ENCODE data around the gene CYB5RL. TPM values are rescaled to one million over a fixed set of nuclear protein-coding genes. Genes with fewer than 3 reads are reported as not detected.

The CYB5RL gene
- total RNA-seq, 1 experiment from 2014 or later = 13.1 TPM

GRCh38 chr1:54243022-54243421 lies 43.2 kb upstream of the CYB5RL start:
- Mint-ChIP-seq H3K4me1 (no peaks in the 10 kb centered on the region), H3K4me3 (no peak overlapping the region), H3K27me3 (ENCODE audit: low read depth) (no peaks in the 10 kb centered on the region), H3K9me3 (no peaks in the 10 kb centered on the region), H3K36me3 (peaks cover 20% of the 10 kb centered on the region), H3K27ac (no peak overlapping the region; the same call in 1 of the 2 replicates)
- no peak for TF ChIP-seq NFE2L1 (CRISPR knock-in tag; IDR thresholded peaks at IDR 0.05)
- no peak for TF ChIP-seq ZNF121 (CRISPR knock-in tag; IDR thresholded peaks at IDR 0.05)
- TF ChIP-seq ZNF532 (CRISPR knock-in tag; IDR thresholded peaks at IDR 0.05; ENCODE audit: borderline replicate concordance) = no peak
- DNase-seq (ENCODE audit: low spot score) (no peak), ATAC-seq (no peak)
- POLR2A ChIA-PET = no interaction called here
- CTCF ChIA-PET = no interaction called here

- TF ChIP-seq NFATC4 (CRISPR knock-in tag; IDR thresholded peaks at IDR 0.05) (no peak), PRRX2 (CRISPR knock-in tag; IDR thresholded peaks at IDR 0.05) (no peak), GABPB1 (CRISPR knock-in tag; IDR thresholded peaks at IDR 0.05) (no peak), NR3C1 (CRISPR knock-in tag; conservative IDR thresholded peaks at IDR 0.05; ENCODE audit: low read depth) (no peak), NR1H2 (CRISPR knock-in tag; IDR thresholded peaks at IDR 0.05) (no peak), NR2C2 (CRISPR knock-in tag; IDR thresholded peaks at IDR 0.05) (no peak), ATF3 (CRISPR knock-in tag; conservative IDR thresholded peaks at IDR 0.05) (no peak), ZNF121 (CRISPR knock-in tag; IDR thresholded peaks at IDR 0.05) (no peak), AFF4 (CRISPR knock-in tag; IDR thresholded peaks at IDR 0.05; ENCODE audit: borderline replicate concordance) (no peak), ZNF281 (CRISPR knock-in tag; IDR thresholded peaks at IDR 0.05) (no peak)
Observed at GRCh38 chr1:54241364-54241763, 41.5 kb upstream of the CYB5RL start.

More at GRCh38 chr1:54241364-54241763, 41.5 kb upstream of the CYB5RL start:
- Mint-ChIP-seq H3K27me3 (ENCODE audit: low read depth) (no peaks in the 10 kb centered on the region), H3K27ac (0 out of 2 replicates have a peak overlapping the region, but pooled peaks have one; percentile 49), H3K4me1 (no peaks in the 10 kb centered on the region), H3K4me3 (no peak overlapping the region), H3K36me3 (peaks cover 34% of the 10 kb centered on the region), H3K9me3 (no peaks in the 10 kb centered on the region)
- ATAC-seq (no peak), DNase-seq (ENCODE audit: low spot score) (no peak)
- ChIA-PET CTCF (no interaction called here), POLR2A (no interaction called here)

Data from WTC11 (cell line).